ENCODE measurements around the gene LINGO3. TPM values are rescaled to one million over a fixed set of nuclear protein-coding genes. Genes with fewer than 3 reads are reported as not detected.

Gene LINGO3
- total and polyA plus RNA-seq, 2 of the 4 experiments (the other 2 are of a cell fraction), result not detected

GRCh38 chr19:2317300-2317699 is 9.3 kb upstream of the LINGO3 start:
- H2BK15ac ChIP-seq (ENCODE audit: low read depth, low read length), result no peak overlapping the region
- H4K8ac ChIP-seq (ENCODE audit: low read depth in 2 of 2, low read length in 2 of 2), result no peak overlapping the region
- intact Hi-C loops (cut with micrococcal nuclease), result loop anchor here (2.0 kb wide), 1 partner anchor 80 kb away; the partner anchor contains the start of genes PLEKHJ1 and SF3A2
- POLR2A ChIA-PET (ENCODE audit: unreplicated experiment), result no interaction called here
- no peak overlapping the region for H4K5ac ChIP-seq (ENCODE audit: low read depth, low read length)
- no peak overlapping the region for H3K4me2 ChIP-seq (ENCODE audit: low read depth, low read length)
- no peaks in the 10 kb centered on the region for H3K9me1 ChIP-seq (ENCODE audit: insufficient read depth, low read length)
- H3K23ac ChIP-seq (ENCODE audit: low read depth, low read length), result no peak overlapping the region
- H2BK20ac ChIP-seq (ENCODE audit: low read depth, low read length), result no peak overlapping the region
- no peaks in the 10 kb centered on the region for H3K79me1 ChIP-seq (ENCODE audit: low read depth in 1 of 2, low read length in 2 of 2)
- no peak overlapping the region for H2BK5ac ChIP-seq (ENCODE audit: low read depth, low read length, poor library complexity, severe bottlenecking)
- ATAC-seq (ENCODE audit: low read depth) (no peak), DNase-seq (no peak)
- H3K9me3 ChIP-seq (ENCODE audit: control insufficient read depth, insufficient read depth, low read length), result peaks cover 3% of the 10 kb centered on the region
- H2AFZ ChIP-seq (replicated peaks; ENCODE audit: low read length, poor library complexity), result no peak overlapping the region
- H4K91ac ChIP-seq (ENCODE audit: insufficient read depth, low read depth, low read length), result no peak overlapping the region
- H3K18ac ChIP-seq (ENCODE audit: low read depth, low read length), result no peak overlapping the region
- 92% methylated on average over 5 of the region's 13 CpGs; no CpG with 5 or more reads in 1 of the 2 experiments for WGBS, 2 experiments (ENCODE audit: extremely low coverage in 2 of 2, insufficient read length in 1 of 2)
- no peak overlapping the region for H3K14ac ChIP-seq (replicated peaks; ENCODE audit: low read depth, low read length)
- BruUV-seq (replicated peaks), result no TSS peak
- H3K36me3 ChIP-seq (ENCODE audit: control insufficient read depth, insufficient read depth, low read length), result peaks cover 8% of the 10 kb centered on the region; the same call in 1 of the 2 replicates
- H2BK120ac ChIP-seq (ENCODE audit: low read depth, low read length), result no peak overlapping the region
- no peak overlapping the region for H3K4ac ChIP-seq (ENCODE audit: low read depth, low read length)
- TF ChIP-seq RAD21 (IDR thresholded peaks at IDR 0.05; ENCODE audit: low read length) (no peak), MAZ (IDR thresholded peaks at IDR 0.05; ENCODE audit: borderline replicate concordance, low read depth, low read length) (no peak), USF2 (IDR thresholded peaks at IDR 0.05; ENCODE audit: low read depth, low read length) (no peak), RCOR1 (IDR thresholded peaks at IDR 0.05; ENCODE audit: insufficient replicate concordance, low read length) (no peak), CHD1 (IDR thresholded peaks at IDR 0.05; ENCODE audit: low read depth, low read length) (no peak), BHLHE40 (IDR thresholded peaks at IDR 0.05; ENCODE audit: low read depth, low read length) (no peak), ELK1 (IDR thresholded peaks at IDR 0.05; ENCODE audit: borderline replicate concordance, low read depth, low read length) (no peak), SMC3 (IDR thresholded peaks at IDR 0.05; ENCODE audit: low read depth, low read length) (no peak), CTCF (conservative IDR thresholded peaks at IDR 0.05; ENCODE audit: low read depth, low read length) (no peak), NFE2L2 (IDR thresholded peaks at IDR 0.05; ENCODE audit: low read depth, low read length) (no peak), POLR2A (IDR thresholded peaks at IDR 0.05; ENCODE audit: low read depth, low read length) (no peak), RFX5 (IDR thresholded peaks at IDR 0.05; ENCODE audit: low read depth, low read length) (no peak)
- no peak overlapping the region for H3K56ac ChIP-seq (ENCODE audit: extremely low read depth, insufficient read depth, low read length)
- H4K20me1 ChIP-seq (ENCODE audit: insufficient read depth, low read length), result no peaks in the 10 kb centered on the region; the same call in 1 of the 2 replicates
- CTCF ChIA-PET, result interaction anchor here (0.7 to 1.3 kb wide), 2 partner anchors 15 to 161 kb away, joined by 3 read pairs; no protein-coding TSS in a partner anchor
- H3K9ac ChIP-seq (ENCODE audit: low read depth, low read length), result no peak overlapping the region
- no peak overlapping the region for H3K4me3 ChIP-seq (ENCODE audit: insufficient read depth, low read depth, low read length)
- H3K27me3 ChIP-seq (ENCODE audit: control insufficient read depth, insufficient read depth, low read length), result peaks cover 5% of the 10 kb centered on the region
- H3K27ac ChIP-seq (ENCODE audit: insufficient read depth, low read length), result no peak overlapping the region
- H2AK9ac ChIP-seq (replicated peaks; ENCODE audit: low read depth, low read length, poor library complexity), result no peak overlapping the region
- in situ Hi-C loops (cut with MboI; ENCODE audit: low sequenced_read_pairs), result loop anchor here (10.0 kb wide), 1 partner anchor 162 kb away; the partner anchor contains the start of gene AP3D1
- no peak overlapping the region for H2AK5ac ChIP-seq (ENCODE audit: low read depth, low read length)
- no peaks in the 10 kb centered on the region for H3K4me1 ChIP-seq (ENCODE audit: control insufficient read depth, insufficient read depth, low read length)
- dilution Hi-C loops (cut with HindIII; ENCODE audit: low sequenced_read_pairs, unreplicated experiment), result no loop called here
